NCI-H748 (cell line): ENCODE data around the gene ATP5ME.
"Not testable (repeated sequence)": the region's sequence is repeated elsewhere in the genome, so short reads cannot be mapped to it uniquely, and the experiment has no call there.

Source experiments
- DNase-seq: peaks from one replicate; lab custom pipeline; 2025; ENCODE audit not compliant: unreplicated experiment; lab: John Stamatoyannopoulos, UW

Gene ATP5ME

GRCh38 chr4:705278-706082, 31.4 kb upstream of the ATP5ME start, which contains the start of gene PCGF3:
PCGF3 (plus strand) TSS chr4:705832; CDS start chr4:733681, 27,849 bp downstream.
- peak; percentile 71 for DNase-seq

- DNase-seq: no peak
Measured at GRCh38 chr4:704971-705277, 30.8 kb upstream of the ATP5ME start.

- no peak for DNase-seq
Measured at GRCh38 chr4:704198-704891, 30.3 kb upstream of the ATP5ME start.

GRCh38 chr4:703336-704197, 29.5 kb upstream of the ATP5ME start:
- no peak for DNase-seq

- DNase-seq: no peak
Measured at GRCh38 chr4:702618-703048, 28.6 kb upstream of the ATP5ME start.

GRCh38 chr4:700587-701264, 26.6 kb upstream of the ATP5ME start:
- no peak for DNase-seq

GRCh38 chr4:699816-700580, 25.9 kb upstream of the ATP5ME start:
- DNase-seq: no peak

- not testable (repeated sequence) for DNase-seq
Measured at GRCh38 chr4:694341-694940, 20.4 kb upstream of the ATP5ME start.

- no peak for DNase-seq
Measured at GRCh38 chr4:692771-693554, 18.9 kb upstream of the ATP5ME start.

GRCh38 chr4:689723-690122, 15.6 kb upstream of the ATP5ME start:
- no peak for DNase-seq

GRCh38 chr4:688854-689681, 15.0 kb upstream of the ATP5ME start, which contains the start of gene SLC49A3:
SLC49A3 (minus strand) TSS chr4:689151; CDS start chr4:689127, 24 bp downstream.
- DNase-seq: no peak

- no peak for DNase-seq
Measured at GRCh38 chr4:687971-688853, 14.1 kb upstream of the ATP5ME start.

GRCh38 chr4:687048-687970, 13.2 kb upstream of the ATP5ME start:
- no peak for DNase-seq

GRCh38 chr4:686413-687040, 12.5 kb upstream of the ATP5ME start:
- no peak for DNase-seq

- DNase-seq: no peak
Measured at GRCh38 chr4:685679-686412, 11.8 kb upstream of the ATP5ME start.
